ENCODE data around the gene PDPR.
"Not testable (repeated sequence)": the region's sequence is repeated elsewhere in the genome, so short reads cannot be mapped to it uniquely, and the experiment has no call there.

PDPR gene

DNA sequence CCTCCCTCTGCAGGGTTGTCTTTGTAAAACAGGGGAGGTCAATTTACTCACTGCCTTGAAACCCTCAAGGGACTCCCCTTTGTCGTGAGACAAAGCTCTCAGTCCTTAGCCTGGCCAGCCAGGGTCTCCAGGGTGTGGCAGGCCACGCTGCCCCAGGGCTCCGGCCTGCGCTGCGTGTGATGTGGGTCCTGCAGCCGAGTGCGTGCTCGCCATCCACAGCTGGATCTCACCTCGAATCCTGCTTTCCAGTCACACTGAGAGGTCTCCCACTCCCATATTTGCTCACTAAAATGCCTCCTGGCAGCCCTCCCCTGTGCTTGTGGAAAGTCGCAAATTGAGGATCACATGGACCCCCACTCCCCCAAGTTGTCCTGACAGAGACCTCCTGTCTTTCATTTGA is 49.5 kb downstream of the PDPR start:
- no peak for DNase-seq

- not testable (repeated sequence) for DNase-seq
These were observed 52.6 kb downstream of the PDPR start for GRCh38 chr16:70166688-70167087.

- not testable (repeated sequence) for DNase-seq
These were observed 59.2 kb downstream of the PDPR start, which contains the start of gene CLEC18C for GRCh38 chr16:70173212-70173837. CLEC18C (plus strand) TSS chr16:70173787; CDS start chr16:70174279, 492 bp downstream.

DNA sequence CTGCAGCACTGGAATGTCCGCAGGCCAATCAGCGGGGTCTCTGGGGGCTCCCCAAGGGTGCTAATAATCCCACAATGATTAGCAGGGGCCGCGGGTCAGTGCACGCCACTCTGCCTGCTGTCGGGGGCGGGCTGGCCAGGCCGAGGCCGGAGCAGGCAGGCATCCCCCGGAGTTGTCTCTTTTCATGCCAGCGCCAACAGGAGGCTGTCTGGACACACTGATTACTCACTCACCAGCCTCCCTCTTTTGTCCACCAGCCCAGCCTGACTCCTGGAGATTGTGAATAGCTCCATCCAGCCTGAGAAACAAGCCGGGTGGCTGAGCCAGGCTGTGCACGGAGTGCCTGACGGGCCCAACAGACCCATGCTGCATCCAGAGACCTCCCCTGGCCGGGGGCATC is 59.8 kb downstream of the PDPR start:
- not testable (repeated sequence) for DNase-seq

DNA sequence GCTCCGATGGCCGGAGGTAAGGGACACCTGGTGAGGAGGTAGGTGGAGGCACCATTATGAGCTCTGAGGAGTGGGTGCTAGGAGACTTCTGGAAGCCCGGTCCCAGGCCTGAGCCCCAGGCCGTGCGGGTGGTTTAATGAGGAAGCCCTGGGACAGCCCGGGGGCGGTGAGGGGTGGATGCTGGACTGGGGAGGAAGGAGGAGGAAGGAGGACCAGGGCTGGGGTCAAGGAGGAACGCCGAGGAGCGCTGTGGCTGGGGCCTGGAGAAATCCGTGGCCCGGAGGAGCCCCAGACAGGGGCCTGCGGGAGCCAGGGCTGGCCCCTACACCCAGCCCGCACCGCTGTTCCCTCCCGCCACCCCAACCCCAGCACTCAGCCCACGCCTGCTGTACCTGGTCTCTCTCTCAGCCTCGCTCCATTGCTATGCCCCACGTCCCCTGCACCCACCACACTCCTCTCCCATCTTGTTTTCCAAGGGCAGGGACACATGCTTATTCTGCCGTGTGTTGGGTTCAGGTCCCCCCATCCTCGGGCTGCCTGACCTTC is 60.3 kb downstream of the PDPR start:
- DNase-seq = not testable (repeated sequence)

- not testable (repeated sequence) for DNase-seq
These were observed 73.9 kb downstream of the PDPR start for GRCh38 chr16:70187858-70188607.

DNA sequence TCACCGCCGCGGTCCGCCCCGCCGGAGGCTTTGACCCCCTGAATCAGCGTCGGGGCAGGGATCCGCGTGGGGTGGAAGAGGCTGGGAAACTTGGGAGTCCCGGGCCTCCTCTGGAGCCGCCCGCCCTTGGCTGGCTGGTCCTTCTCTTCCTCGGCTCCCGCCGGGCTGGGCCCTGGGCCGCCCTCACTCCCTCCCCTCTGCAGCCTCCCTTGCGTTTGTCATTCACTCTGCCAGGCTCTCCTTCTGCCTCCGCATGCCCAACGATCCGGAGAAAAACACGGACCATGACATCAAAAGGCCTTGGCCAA is 74.4 kb downstream of the PDPR start:
- not testable (repeated sequence) for DNase-seq

- DNase-seq = not testable (repeated sequence)
These were observed 76.4 kb downstream of the PDPR start for GRCh38 chr16:70190574-70190973.

- not testable (repeated sequence) for DNase-seq
These were observed 82.7 kb downstream of the PDPR start for GRCh38 chr16:70196683-70197300.

- DNase-seq = not testable (repeated sequence)
These were observed 83.5 kb downstream of the PDPR start for GRCh38 chr16:70197611-70198010.

GRCh38 chr16:70198230-70198629 is 84.1 kb downstream of the PDPR start:
- not testable (repeated sequence) for DNase-seq

DNA sequence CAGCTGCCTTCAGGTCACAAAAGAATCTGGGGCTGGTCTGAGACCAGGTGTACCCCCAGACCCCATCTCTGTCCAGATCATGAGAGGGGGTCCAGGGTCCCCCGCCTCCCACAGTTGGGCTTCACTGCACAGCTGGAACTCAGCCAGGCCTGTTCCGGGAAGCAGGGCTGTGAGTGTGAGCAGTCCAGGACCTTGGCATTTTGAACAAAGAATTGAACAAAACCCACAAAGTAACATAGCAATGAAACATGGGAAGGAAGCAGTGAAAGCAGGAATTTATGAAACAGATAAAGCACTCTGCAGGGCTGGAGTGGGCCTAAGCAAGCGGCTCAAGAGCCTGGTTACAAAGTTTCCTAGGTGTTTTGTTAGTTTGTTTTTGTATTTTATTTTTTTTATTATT is 84.5 kb downstream of the PDPR start:
- DNase-seq = not testable (repeated sequence)

- DNase-seq = not testable (repeated sequence)
These were observed 85.0 kb downstream of the PDPR start for GRCh38 chr16:70199170-70199569.

DNA sequence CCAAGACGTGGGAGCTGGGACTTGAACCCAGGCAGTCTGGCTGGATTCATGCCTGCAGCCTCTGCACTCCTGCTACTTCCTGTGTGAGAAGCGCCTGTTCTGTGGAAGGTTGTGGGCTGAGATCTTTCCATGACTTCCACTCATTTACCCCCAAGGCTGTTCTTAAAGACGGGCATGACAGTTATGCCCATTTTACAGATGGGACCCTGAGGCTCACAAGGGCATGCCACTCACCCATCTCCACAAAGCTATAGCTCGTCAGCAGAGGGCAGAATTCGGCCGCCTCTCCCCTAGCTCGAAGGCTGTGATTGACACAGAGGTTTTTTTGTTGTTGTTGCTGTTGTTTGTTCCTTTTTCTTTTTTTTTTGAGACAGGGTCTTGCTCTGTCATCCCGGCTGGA is 85.9 kb downstream of the PDPR start:
- DNase-seq = not testable (repeated sequence)

- DNase-seq = not testable (repeated sequence)
These were observed 89.4 kb downstream of the PDPR start for GRCh38 chr16:70203508-70203907.

- not testable (repeated sequence) for DNase-seq
These were observed 89.9 kb downstream of the PDPR start for GRCh38 chr16:70204010-70204409.

DNA sequence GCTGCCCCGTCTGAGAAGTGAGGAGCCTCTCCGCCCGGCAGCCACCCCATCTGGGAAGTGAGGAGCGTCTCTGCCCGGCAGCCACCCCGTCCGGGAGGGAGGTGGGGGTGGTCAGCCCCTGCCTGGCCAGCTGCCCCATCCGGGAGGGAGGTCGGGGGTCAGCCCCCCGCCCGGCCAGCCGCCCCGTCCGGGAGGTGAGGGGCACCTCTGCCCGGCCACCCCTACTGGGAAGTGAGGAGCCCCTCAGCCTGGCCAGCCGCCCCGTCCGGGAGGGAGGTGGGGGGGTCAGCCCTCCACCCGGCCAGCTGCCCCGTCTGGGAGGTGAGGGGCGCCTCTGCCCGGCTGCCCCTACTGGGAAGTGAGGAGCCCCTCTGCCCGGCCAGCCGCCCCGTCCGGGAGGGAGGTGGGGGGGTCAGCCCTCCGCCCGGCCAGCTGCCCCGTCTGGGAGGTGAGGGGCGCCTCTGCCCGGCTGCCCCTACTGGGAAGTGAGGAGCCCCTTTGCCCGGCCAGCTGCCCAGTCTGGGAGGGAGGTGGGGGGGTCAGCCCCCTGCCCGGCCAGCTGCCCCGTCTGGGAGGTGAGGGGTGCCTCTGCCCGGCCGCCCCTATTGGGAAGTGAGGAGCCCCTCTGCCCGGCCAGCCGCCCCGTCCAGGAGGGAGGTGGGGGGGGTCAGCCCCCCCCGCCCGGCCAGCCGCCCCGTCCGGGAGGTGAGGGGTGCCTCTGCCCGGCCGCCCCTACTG is 90.7 kb downstream of the PDPR start:
- DNase-seq = not testable (repeated sequence)

- not testable (repeated sequence) for DNase-seq
These were observed 92.2 kb downstream of the PDPR start for GRCh38 chr16:70206382-70206781.

Data from T-helper 1 cell (primary cell).